GM19035 (cell line): ENCODE measurements around the gene MTMR12.
A peak's percentile ranks its signal among the peaks of the same experiment; 100 is the strongest.
"Not testable (repeated sequence)": the region's sequence is repeated elsewhere in the genome, so short reads cannot be mapped to it uniquely, and the experiment has no call there.

Experiments used
- ATAC-seq: cut with Tn5 transposase; IDR thresholded peaks from one replicate; pipeline ENCODE4 v1.9.1; 2021; ENCODE audit not compliant: unreplicated experiment

Gene MTMR12

DNA sequence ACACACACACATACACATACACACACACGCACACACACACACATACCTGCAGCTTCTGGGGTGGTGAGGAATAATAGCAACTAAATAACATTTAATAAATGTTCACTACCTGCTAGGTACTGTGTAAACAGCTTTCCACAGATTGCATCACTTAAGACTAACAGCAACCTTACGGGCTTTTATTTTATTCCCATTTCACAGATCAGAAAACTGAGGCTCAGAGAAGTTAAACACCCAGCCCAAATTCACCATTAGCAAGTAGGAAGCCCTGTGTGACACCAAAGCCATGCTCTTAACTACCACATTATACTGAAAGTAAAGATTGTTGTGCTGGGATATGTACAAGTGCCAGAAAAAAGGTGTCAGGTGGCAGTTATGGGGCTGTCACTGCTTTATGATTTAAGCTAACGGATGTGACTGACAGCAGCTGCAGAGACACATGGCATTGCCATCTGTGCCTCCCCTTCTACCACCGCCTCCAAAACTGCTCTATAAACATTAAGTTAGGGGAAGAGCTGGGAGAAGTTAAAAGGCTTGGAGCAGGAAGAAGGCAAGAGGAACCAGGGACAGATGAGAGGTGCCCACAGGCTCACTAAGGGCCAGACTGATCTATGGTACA, 13.6 kb downstream of the MTMR12 start:
- no peak for ATAC-seq

- ATAC-seq: no peak
Observed at GRCh38 chr5:32298059-32298415, 14.7 kb downstream of the MTMR12 start.

GRCh38 chr5:32297181-32298058, 15.3 kb downstream of the MTMR12 start:
- ATAC-seq: no peak

DNA sequence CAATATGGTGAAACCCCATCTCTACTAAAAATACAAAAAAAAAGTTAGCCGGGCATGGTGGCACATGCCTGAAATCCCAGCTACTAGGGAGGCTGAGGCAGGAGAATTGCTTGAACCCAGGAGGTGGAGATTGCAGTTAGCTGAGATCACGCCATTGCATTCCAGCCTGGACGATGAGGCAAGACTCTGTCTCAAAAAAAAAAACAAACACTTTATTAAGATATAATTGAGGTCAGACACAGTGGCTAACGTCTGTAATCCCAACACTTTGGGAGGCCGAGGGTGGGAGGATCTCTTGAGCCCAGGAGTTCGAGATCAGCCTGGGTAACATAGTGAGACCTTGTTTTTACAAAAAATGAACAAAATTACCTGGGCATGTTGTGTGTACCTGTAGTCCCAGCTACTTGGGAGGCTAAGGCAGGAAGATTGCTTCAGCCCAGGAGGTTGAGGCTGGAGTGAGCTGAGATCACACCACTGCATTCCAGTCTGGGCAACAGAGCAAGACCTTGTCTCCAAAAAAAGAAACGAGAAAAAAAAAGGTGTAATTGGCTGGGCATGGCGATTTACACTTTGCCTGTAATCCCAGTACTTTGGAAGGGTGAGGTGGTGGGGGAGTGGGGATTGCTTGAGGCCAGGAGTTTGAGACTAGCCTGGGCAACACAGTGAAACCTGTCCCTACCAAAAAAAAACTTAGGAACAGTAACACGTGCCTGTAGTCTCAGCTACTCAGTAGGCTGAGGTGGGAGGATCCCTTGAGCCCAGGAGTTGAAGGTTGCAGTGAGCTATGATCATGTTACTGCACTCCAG, 16.6 kb downstream of the MTMR12 start:
- not testable (repeated sequence) for ATAC-seq

GRCh38 chr5:32291591-32291990, 21.1 kb downstream of the MTMR12 start:
- ATAC-seq: no peak

GRCh38 chr5:32290922-32291321, 21.8 kb downstream of the MTMR12 start:
- no peak for ATAC-seq

GRCh38 chr5:32290501-32290900, 22.2 kb downstream of the MTMR12 start:
- not testable (repeated sequence) for ATAC-seq

DNA sequence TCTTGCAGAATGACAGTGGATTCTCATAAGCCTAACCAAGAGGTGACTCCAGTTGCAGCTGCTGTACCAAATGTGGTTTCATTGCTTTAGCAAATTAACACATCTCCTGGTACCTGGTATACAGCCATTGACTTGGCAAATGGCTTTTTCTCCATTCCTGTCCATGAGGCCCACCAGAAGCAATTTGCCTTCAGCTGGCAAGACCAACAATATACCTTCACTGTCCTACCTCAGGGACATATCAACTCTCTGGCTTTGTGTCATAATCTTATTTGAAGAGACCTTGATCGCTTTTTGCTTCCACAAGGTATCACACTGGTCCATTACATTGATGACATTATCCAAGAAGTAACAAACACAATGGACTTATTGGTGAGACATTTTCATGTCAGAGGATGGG, 22.8 kb downstream of the MTMR12 start:
- ATAC-seq: not testable (repeated sequence)

- not testable (repeated sequence) for ATAC-seq
Observed at GRCh38 chr5:32288135-32288534, 24.6 kb downstream of the MTMR12 start.

- not testable (repeated sequence) for ATAC-seq
Observed at GRCh38 chr5:32287525-32287924, 25.2 kb downstream of the MTMR12 start.

DNA sequence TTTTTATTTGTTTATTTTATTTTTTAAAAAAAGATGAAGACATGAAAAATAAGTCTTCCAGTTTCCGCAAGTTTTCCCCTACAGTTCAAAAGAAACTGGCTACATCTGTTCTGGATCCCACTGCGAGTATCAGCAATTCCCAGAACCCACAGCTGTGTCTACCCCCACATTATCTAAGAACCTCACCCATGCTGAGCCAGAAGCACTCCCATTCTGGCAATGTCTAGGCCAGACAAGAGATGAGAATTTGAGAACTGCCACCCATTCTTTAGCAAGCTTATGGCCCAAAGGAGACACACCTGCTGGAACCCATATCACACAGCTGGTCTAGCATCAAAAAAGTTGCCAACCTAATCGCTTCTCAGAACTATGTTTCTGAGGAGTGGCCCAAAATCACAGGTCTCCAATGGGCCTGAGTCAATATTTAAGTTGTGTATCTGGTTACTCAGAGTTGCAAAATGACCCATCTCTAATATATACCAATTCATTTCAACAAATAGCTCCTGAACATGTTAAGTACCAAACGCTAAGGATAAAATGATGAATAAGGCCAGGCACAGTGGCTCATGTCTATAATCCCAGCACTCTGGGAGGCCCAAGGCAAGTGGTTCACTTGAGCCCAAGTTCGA, 27.1 kb downstream of the MTMR12 start:
- no peak for ATAC-seq

DNA sequence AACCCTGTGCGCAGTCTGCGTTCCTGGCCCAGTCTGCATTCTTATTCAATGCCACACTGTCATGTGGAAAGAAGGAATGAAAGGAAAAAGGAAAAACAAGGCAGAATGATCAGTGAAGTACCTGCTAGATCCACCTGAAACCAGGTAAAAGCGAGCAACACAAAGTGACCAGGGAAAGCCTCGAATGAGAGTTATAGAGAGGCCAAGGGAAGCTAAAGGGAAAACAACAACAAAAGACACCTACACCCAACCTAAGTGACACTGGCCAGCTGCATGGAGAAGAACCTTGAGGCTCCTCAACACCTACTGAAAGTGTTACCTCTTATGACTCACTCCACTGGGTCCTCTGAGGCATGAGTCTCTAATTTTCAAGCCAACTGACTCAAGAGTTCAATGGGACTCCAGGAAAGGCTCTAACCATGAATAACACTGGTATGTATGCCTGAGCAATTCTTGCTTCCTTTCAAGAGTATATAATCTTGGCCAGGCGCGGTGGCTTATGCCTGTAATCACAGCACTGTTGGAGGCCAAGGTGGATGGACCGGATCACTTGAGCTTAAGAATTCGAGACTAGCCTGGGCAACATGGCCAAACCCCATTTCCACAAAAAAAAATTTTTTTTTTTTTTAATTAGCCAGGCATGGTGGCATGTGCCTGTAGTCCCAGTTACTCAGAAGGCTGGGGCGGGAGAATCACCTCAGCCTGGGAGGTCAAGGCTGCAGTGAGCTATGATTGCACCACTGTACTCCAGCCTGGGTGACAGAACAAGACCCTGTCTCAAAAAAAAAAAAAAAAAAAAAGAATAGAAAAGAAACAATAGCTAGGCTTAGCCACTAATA, 29.0 kb downstream of the MTMR12 start:
- no peak for ATAC-seq

DNA sequence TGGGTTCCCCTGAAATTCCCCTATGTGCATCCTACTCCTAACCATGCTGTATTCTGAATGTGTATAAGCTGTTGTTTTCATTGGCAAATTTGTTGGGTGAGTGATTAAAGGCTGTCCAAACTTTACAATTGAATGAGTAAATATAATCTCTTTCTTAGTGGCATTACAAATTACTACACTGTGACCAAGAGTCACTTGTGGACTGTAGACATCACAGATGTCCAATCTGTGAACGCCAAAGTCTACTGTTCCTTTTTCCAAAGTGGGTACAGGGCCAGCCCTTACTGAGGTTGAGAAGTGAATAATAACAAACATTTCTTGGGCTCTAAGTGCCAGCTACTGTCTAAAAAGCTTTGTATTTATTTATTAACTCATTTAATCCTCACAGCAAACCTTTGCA, 29.7 kb downstream of the MTMR12 start:
- no peak for ATAC-seq

GRCh38 chr5:32282633-32283032, 30.1 kb downstream of the MTMR12 start:
- ATAC-seq: no peak

- ATAC-seq: not testable (repeated sequence)
Observed at GRCh38 chr5:32281378-32282133, 31.2 kb downstream of the MTMR12 start.

GRCh38 chr5:32280656-32281081, 32.1 kb downstream of the MTMR12 start:
- ATAC-seq: peak; percentile 75

DNA sequence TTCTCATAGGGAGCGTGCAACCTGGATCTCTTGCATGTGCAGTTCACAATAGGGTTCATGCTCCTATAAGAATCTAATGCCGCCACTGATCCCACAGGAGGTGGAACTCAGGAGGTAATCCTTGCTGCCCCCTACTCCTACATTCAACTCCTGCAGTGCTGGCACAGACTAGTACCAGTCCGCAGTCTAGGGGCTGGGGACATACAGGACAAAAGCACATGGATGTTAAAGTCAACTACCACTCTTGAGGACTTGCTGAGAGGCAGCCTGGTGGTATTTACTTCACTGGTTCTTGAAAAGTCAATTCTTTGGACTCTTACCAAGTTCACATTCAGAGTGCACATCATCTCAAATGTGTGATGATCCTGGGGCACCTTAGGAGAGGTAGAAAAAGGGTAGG, 33.0 kb downstream of the MTMR12 start:
- ATAC-seq: no peak

- no peak for ATAC-seq
Observed at GRCh38 chr5:32279223-32279622, 33.5 kb downstream of the MTMR12 start.

DNA sequence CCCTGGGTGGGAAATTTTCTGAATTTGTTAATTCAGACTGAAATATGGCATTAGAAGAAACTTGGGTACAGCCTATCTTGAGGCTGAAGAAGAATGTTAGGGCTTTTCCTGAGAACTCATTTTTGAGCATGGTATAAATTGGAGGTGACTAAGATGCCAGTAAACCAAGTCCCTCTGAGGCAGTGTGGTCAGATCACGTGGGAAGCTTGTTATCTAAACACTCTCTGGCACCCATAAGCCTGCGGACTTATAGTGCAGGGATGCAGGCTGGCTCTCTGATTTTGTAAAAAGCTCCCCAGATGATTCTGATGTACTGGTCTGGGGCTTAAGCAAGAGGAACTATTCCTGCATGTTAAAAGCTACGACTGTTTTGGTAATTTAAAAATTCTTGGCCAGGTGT, 34.3 kb downstream of the MTMR12 start:
- no peak for ATAC-seq

DNA sequence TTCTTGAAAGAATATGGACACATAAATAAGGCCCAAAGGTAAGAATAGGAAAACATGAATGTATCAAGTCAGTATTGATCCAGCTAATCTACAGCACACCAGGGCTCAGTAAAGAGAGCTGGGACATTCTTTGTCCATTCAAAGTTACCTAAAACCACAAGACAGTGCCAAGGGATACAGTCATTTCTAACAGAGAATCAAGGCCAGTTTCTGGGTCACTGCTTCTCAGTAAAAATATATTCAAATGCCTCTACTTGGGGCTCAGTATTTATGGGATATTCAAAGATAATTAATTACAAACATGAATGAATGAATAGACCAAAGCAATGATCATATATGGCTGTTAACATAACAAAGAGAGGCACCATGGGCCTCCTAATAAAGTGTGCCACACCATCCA, 34.9 kb downstream of the MTMR12 start:
- ATAC-seq: no peak
